ENCODE data around the gene DCBLD2.

The DCBLD2 gene, protein sequence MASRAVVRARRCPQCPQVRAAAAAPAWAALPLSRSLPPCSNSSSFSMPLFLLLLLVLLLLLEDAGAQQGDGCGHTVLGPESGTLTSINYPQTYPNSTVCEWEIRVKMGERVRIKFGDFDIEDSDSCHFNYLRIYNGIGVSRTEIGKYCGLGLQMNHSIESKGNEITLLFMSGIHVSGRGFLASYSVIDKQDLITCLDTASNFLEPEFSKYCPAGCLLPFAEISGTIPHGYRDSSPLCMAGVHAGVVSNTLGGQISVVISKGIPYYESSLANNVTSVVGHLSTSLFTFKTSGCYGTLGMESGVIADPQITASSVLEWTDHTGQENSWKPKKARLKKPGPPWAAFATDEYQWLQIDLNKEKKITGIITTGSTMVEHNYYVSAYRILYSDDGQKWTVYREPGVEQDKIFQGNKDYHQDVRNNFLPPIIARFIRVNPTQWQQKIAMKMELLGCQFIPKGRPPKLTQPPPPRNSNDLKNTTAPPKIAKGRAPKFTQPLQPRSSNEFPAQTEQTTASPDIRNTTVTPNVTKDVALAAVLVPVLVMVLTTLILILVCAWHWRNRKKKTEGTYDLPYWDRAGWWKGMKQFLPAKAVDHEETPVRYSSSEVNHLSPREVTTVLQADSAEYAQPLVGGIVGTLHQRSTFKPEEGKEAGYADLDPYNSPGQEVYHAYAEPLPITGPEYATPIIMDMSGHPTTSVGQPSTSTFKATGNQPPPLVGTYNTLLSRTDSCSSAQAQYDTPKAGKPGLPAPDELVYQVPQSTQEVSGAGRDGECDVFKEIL

DNA sequence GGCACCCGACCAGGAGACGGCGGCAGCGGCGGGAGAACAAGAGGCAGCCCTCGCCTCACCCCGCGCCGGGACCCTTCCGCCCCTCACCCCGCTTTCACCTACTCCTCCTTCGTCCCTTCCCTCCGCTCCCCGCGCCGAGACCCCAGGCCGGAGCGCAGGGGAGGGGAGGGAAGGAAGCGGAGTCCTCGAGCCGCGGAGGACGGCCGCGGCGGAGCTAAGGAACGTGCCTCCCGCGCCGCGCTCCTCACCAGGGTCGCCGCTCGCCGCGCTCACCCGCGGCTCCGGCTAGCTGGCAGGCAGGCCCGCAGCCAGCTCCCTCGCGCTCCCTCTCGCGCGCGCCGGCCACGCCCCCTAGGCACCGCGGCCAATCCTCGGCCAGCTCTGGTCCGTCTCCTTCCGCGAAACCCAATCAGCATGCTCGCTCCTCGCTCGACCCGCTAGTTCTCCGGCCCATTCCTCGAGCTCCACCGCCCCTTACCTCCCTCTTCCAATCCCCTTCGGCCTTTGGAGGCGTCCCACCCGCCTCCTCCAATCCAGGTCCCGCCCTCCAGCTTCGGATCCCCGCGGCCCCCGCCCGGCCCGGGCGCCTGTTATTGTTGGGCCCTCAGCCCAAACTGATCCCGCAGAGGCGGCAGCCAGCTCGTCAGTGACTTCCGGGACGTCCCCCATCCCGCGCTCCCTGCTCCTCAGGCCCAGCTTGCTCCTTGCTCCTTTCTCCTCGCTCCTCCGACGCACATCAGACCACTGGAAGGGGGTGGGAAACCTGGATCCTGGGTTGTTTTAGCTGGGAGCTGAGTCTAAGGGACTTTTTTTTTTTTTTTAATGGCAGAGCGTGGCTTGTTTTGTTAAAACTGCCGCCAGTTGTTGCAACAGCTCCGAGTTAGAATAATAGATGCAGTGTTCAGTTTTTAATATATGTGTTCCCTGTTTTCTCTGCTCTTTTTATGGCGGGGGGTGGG is at the start of gene DCBLD2:
DCBLD2 (minus strand) TSS at position 304 of the 959 bp plus-strand sequence. CDS start 369 bp downstream, outside the sequence.
- peak within 1 kb of the TSS; percentile 93 for H3K4me3 Mint-ChIP-seq
- peaks cover 14% of the 10 kb centered on the region for H3K4me1 Mint-ChIP-seq
- no peaks in the 10 kb centered on the region for H3K9me3 Mint-ChIP-seq
- H3K27me3 Mint-ChIP-seq, result peaks cover 4% of the 10 kb centered on the region
- H3K27ac Mint-ChIP-seq, result peak within 1 kb of the TSS; percentile 78
- no peaks in the 10 kb centered on the region for H3K36me3 Mint-ChIP-seq

DNA sequence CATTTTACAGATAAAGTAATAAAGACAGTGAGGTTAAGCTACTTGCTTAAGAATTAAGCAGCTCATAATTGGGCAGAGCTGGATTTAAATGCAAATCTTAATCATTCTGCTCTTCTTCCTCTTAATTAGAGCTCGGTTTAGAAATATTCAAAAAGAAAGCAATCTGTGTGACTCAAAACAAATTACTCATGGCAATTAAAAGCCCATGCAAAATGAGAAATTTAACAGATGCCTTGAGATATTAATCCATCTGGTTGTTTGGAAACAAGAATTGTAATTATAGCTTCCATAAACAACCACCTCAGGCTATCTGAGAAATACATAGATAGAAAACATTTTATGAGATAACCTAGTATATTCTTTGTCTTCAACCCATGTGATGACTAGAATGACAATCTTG is 44.2 kb upstream of the DCBLD2 start:
- Mint-ChIP-seq H3K36me3 (no peaks in the 10 kb centered on the region), H3K4me3 (no peak overlapping the region), H3K27me3 (peaks cover 4% of the 10 kb centered on the region), H3K4me1 (no peaks in the 10 kb centered on the region), H3K27ac (no peak overlapping the region), H3K9me3 (peaks cover 4% of the 10 kb centered on the region)

DNA sequence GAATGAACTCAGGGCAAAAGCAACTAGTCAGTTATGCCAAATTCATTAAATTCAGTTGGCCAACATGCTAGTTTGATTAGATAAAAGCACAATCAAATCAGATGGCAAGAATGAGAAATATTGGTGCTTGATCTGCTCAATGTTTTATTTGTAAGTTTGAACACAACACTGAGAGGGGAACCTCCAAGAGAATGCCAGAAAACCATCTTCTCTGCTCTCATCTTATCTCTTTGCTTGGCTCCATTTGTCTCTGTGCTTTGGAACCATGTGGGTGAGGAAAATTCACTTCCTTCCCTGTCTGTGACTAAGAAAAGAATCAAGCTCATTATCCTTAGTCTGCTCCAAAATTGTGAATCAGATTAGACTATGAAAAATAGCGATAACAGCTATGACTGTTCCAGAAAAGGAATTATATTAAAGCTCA is 43.6 kb upstream of the DCBLD2 start:
- Mint-ChIP-seq H3K4me3 (no peak overlapping the region), H3K9me3 (peaks cover 4% of the 10 kb centered on the region), H3K4me1 (no peaks in the 10 kb centered on the region), H3K36me3 (no peaks in the 10 kb centered on the region), H3K27ac (no peak overlapping the region), H3K27me3 (peaks cover 2% of the 10 kb centered on the region)

DNA sequence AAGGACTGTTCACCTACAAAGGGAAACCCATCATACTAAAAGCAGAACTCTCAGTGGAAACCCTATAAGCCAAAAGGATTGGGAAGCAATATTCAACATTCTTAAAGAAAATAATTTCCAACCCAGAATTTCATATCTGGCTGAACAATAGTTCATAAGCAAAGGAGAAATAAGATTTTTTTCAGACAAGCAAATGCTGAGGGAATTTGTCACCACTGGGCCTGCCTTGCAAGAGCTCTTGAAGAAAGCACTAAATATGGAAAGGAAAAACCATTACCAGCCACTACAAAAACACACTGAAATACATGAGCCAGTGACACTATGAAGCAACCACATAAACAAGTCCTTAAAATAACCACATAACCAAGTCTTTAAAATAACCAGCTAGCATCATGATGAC is 28.9 kb upstream of the DCBLD2 start:
- H3K4me1 Mint-ChIP-seq, result no peaks in the 10 kb centered on the region
- no peak overlapping the region for H3K27ac Mint-ChIP-seq
- peaks cover 13% of the 10 kb centered on the region for H3K27me3 Mint-ChIP-seq
- H3K36me3 Mint-ChIP-seq, result peaks cover 4% of the 10 kb centered on the region
- H3K4me3 Mint-ChIP-seq, result no peak overlapping the region
- peaks cover 19% of the 10 kb centered on the region for H3K9me3 Mint-ChIP-seq

DNA sequence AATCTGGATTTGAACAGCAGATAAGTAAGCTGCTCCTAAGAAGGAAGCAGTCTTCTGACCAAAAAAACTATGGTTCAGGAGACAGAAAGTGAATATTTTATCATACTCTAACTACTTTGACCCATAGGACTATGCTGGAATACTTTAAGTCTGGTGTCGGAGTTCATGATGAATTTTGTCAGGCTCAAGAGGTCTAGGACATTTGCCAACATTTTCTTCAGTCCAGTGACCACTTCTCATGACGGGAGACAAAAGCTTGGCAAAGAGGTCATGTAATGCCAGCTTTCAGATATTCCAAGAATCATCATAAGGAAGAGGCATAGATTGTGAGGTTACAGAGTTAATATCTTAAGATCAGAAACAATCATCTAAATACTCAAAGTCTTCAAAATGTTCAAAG is 20.5 kb upstream of the DCBLD2 start:
- no peaks in the 10 kb centered on the region for H3K36me3 Mint-ChIP-seq
- no peak overlapping the region for H3K4me3 Mint-ChIP-seq
- H3K27me3 Mint-ChIP-seq, result peaks cover 12% of the 10 kb centered on the region
- no peak overlapping the region for H3K27ac Mint-ChIP-seq
- no peaks in the 10 kb centered on the region for H3K4me1 Mint-ChIP-seq
- no peaks in the 10 kb centered on the region for H3K9me3 Mint-ChIP-seq

DNA sequence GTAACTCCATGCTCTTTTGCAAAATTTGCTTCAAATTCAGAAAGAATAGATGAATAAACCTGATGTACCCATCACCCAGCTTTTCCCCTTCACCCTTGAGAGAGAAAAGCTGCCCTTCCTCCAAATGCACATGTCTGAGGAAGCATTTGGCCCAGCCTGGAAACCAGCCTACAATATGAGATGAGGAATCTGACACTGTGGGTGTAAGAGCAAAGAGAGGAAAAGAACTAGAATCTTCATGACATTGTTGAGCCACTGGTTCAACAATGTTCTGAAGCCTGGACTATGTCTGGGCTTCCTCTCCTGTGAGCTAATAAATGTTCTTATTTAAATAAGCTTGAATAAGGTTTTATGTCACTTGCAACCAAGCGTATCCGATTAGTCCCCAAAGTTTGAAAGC is 18.7 kb upstream of the DCBLD2 start:
- Mint-ChIP-seq H3K4me3 (no peak overlapping the region), H3K27ac (no peak overlapping the region), H3K9me3 (no peaks in the 10 kb centered on the region), H3K27me3 (peaks cover 12% of the 10 kb centered on the region), H3K4me1 (no peaks in the 10 kb centered on the region), H3K36me3 (no peaks in the 10 kb centered on the region)

DNA sequence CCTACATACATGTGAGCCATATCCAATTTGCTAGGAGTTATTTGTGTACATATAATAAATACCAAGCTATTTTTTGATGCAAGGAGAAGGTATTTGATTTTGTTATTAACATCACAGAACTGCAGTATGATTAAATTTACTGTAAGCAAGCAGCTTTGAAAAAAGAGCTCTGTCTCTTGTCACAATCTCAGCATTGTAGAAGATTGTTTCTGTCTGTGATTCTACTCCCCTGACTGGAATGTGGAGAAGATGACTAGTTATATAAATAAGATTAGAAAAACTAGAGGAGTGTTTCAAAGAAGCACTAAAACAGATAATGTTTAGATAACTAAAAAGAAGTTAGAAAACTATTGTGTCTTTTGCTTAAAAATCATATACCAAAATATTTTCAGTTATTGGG is 17.1 kb upstream of the DCBLD2 start:
- no peaks in the 10 kb centered on the region for H3K9me3 Mint-ChIP-seq
- H3K4me1 Mint-ChIP-seq, result no peaks in the 10 kb centered on the region
- no peaks in the 10 kb centered on the region for H3K36me3 Mint-ChIP-seq
- no peak overlapping the region for H3K27ac Mint-ChIP-seq
- no peak overlapping the region for H3K4me3 Mint-ChIP-seq
- peaks cover 9% of the 10 kb centered on the region for H3K27me3 Mint-ChIP-seq

DNA sequence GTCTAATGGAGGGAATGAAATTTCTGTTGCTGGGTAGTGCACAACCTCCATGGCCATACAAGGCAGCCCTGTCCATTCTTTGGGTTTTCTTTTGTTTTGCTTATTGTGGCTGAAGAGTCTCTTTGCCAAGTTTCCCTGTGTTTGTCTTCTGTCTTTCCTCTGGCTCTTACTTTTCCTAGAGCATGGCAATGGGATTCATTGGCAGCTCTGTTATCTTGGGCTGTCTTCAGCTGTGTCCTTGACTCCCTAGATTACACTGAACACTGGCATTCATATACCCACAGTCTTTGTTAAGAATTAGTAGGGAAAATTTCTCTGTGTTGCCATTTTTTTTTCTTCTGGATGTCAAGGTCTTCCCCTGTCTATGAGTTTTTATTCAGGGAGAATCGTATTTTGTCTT is 16.1 kb upstream of the DCBLD2 start:
- H3K27ac Mint-ChIP-seq, result no peak overlapping the region
- H3K27me3 Mint-ChIP-seq, result peaks cover 9% of the 10 kb centered on the region
- H3K4me3 Mint-ChIP-seq, result no peak overlapping the region
- no peaks in the 10 kb centered on the region for H3K36me3 Mint-ChIP-seq
- no peaks in the 10 kb centered on the region for H3K9me3 Mint-ChIP-seq
- no peaks in the 10 kb centered on the region for H3K4me1 Mint-ChIP-seq

DNA sequence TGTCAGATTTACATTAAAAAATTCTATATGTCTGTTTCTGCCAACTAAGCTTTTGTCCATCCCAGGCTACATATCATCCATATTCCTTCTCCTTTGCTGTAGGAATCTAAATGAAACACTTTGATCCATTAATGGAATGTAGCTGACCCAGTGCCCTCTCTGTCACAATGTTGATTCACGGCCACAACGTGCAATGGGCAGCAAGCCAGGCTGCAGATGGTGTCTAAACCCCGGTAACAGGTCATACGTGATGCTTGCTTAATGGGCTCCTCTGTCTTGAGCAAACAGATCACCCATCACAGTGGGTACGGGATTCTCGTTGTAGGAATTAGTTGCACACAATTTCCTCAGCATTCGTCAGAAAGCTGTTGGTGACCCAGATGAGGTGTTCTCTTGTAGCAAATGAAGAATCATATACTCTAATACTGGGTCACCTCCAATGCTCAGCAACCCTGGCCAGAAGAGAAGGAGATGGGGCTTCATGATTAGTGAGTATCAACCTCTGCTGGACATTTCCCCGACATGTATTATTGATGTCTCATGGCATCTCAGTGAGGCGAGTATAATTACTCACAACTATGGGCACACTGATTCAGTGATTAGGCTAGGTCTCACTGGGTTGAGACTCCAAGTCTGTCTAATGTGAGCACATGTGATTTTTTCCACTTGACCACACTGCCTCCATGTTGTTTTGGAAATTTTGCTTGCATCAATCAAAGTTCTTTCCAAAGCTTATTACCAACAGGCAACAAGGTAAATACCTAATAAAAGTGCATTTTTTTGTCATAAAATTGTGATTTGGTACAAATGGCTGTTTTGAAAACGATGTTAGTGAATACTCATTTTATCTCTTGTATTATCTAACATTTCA is 12.9 kb upstream of the DCBLD2 start:
- Mint-ChIP-seq H3K36me3 (no peaks in the 10 kb centered on the region), H3K9me3 (peaks cover 11% of the 10 kb centered on the region), H3K27me3 (peaks cover 21% of the 10 kb centered on the region), H3K4me3 (no peak overlapping the region), H3K4me1 (no peaks in the 10 kb centered on the region), H3K27ac (no peak overlapping the region)

DNA sequence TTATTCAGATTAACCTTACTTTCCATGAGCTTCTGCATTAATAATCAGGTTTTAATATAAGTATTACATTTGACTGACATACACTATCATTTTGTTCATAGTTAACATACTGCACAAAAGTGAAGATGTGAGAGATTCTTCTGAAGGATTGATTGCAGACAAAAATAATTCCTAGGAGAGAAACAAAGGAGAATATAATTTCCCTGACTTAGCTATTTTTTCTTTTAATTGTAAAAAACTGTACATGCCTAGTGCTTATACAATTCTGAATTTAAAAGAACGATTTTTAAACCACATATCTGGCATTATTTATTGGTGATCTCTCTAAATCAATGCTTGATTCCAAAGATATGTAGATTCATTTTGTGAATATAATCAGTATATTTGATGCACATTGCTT is 11.0 kb upstream of the DCBLD2 start:
- Mint-ChIP-seq H3K9me3 (peaks cover 15% of the 10 kb centered on the region), H3K36me3 (peaks cover 2% of the 10 kb centered on the region), H3K27ac (no peak overlapping the region), H3K4me3 (no peak overlapping the region), H3K4me1 (no peaks in the 10 kb centered on the region), H3K27me3 (peaks cover 28% of the 10 kb centered on the region)

DNA sequence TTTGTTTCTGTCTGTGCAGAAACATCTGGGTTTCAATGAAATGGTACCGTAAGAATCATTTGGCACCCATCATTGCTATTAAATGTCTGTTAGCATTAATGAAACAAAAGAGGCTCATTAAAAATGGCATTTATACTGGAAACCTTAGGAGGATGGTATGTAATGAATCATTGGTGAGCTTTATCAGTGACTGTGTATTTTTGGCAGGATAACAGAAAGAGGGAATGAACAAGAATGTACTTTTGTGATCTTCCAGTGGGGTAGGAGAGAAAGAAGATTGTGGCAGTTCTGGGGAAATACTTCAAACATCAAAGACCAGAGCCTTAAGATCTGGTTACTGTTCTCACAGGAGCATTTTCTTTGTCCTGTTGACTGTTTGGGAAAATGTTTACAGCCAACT is 4.7 kb upstream of the DCBLD2 start:
- peaks cover 7% of the 10 kb centered on the region for H3K4me1 Mint-ChIP-seq

DNA sequence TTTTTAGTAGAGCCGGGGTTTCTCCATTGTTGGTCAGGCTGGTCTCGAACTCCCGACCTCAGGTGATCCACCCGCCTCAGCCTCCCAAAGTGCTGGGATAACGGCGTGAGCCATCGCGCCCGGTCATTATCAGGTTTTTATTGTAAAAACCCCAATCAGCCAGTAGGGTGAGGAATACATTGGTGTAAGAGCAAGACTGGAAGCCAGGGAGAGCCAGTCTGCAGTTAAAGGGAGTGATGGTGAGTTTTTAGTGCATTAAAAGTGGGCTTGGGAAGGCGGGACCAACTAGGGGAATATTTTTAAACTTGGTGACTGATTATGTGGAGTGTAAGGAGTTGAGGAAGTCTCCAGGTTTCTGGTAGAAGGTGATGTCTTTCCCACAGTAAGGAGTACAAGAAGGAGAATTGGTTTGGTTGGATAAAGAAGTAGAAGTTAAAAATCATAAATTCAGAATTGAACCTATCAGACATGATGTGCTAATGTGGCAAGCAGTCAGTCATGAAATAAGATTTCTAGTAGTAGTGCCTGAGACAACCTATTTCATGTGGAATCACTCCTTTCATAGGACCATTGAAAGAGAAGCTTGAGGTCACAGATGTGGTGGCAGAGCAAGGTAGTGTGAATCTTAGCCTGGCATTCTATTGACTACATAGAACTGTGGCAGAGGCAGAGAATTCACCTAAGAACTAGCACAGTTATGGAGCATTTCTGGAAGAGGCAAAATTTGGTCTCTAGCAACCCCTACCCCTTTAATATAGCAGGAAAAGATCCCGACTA is 2.4 kb upstream of the DCBLD2 start:
- H3K27ac Mint-ChIP-seq, result no peak overlapping the region
- peaks cover 14% of the 10 kb centered on the region for H3K4me1 Mint-ChIP-seq
- peaks cover 16% of the 10 kb centered on the region for H3K27me3 Mint-ChIP-seq
- H3K4me3 Mint-ChIP-seq, result no peak overlapping the region
- no peaks in the 10 kb centered on the region for H3K9me3 Mint-ChIP-seq
- no peaks in the 10 kb centered on the region for H3K36me3 Mint-ChIP-seq

More for the DNA sequence above, 4.7 kb upstream of the DCBLD2 start:
- Mint-ChIP-seq H3K27me3 (peaks cover 32% of the 10 kb centered on the region), H3K36me3 (peaks cover 2% of the 10 kb centered on the region), H3K27ac (no peak overlapping the region), H3K9me3 (peaks cover 15% of the 10 kb centered on the region), H3K4me3 (no peak overlapping the region)

DNA sequence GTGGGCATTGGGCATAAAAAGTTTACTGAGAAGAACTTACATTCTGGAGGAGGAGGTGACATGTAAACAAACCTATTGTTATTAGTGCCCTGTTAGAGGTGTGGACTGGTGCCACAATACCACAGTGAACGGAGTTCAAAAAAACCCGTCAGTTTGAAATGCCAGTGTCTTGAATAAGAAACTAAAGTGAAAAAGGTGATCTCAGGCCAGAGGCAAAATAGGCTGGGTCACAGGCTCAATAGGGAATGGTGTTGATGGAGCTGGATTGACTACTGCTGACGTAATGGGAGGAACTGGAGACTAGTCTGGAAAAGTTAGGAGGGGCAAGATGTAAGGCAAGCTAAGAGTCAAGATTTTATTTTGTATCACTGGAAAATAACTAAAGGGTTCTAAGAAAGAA is 1.6 kb upstream of the DCBLD2 start:
- no peaks in the 10 kb centered on the region for H3K36me3 Mint-ChIP-seq
- H3K4me3 Mint-ChIP-seq, result no peak overlapping the region
- H3K27me3 Mint-ChIP-seq, result peaks cover 11% of the 10 kb centered on the region
- H3K27ac Mint-ChIP-seq, result no peak overlapping the region
- no peaks in the 10 kb centered on the region for H3K9me3 Mint-ChIP-seq
- H3K4me1 Mint-ChIP-seq, result peaks cover 14% of the 10 kb centered on the region

DNA sequence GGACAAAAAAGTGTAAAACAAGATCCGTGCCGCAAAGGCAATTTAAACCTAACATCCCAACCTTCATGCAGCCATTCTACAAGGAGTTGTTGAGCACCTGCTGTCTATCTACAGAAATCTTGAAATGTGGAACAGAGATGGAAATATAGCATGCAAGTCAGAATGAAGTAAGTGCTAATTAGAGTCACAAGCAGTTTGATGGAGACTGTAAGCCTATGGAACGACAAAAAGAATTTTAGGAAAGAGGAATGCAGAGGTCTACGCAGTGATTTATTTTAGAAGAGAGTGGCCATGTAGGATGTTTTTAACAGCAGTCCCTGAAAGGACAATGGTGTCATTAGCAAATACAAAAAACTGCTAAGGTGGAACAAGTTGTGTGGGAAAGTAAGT is 851 bp upstream of the DCBLD2 start:
- Mint-ChIP-seq H3K36me3 (no peaks in the 10 kb centered on the region), H3K9me3 (no peaks in the 10 kb centered on the region), H3K27me3 (peaks cover 9% of the 10 kb centered on the region), H3K4me3 (peak overlapping the region; percentile 93), H3K27ac (peak overlapping the region; percentile 78), H3K4me1 (peaks cover 14% of the 10 kb centered on the region)

Measured in activated naive CD4-positive, alpha-beta T cell treated with anti-CD3 and anti-CD28 coated beads, Interleukin-2, amount 50 U/mL, for 24 hours (primary cell).